H9 (cell line): ENCODE results near the gene PDCD1. TPM values are rescaled to one million over a fixed set of nuclear protein-coding genes. Genes with fewer than 3 reads are reported as not detected.

Source experiments
- DNase-seq: peaks from one replicate; pipeline ENCODE4 v3.0.0-alpha.2; 2017
- H2AFZ ChIP-seq: one replicate; pipeline ENCODE4 v1.6.1; 2013; ENCODE audit warnings: mild to moderate bottlenecking, low read length, control low read depth, moderate library complexity
- H2AK5ac ChIP-seq: 2 replicates; pipeline ENCODE4 v1.6.1; 2013; ENCODE audit warnings: low read length, control low read depth, mixed read lengths; ENCODE audit not compliant: insufficient read length
- H2BK120ac ChIP-seq: one replicate; pipeline ENCODE4 v1.6.1; 2013; ENCODE audit warnings: low read depth, mild to moderate bottlenecking, low read length, control low read depth, inconsistent platforms; ENCODE audit not compliant: poor library complexity, severe bottlenecking
- H2BK12ac ChIP-seq: 2 replicates; pipeline ENCODE4 v1.6.1; 2013; ENCODE audit warnings: low read length, control low read depth, mixed read lengths, low read depth; ENCODE audit not compliant: insufficient read length
- H2BK15ac ChIP-seq: 2 replicates; pipeline ENCODE4 v1.6.1; 2013; ENCODE audit warnings: low read depth, low read length, control low read depth
- H2BK20ac ChIP-seq: one replicate; pipeline ENCODE4 v1.6.1; 2013; ENCODE audit warnings: low read depth, mild to moderate bottlenecking, low read length, control low read depth, inconsistent platforms; ENCODE audit not compliant: poor library complexity, severe bottlenecking
- H2BK5ac ChIP-seq: 2 replicates; pipeline ENCODE4 v1.6.1; 2013; ENCODE audit warnings: low read length, control low read depth, mixed read lengths; ENCODE audit not compliant: insufficient read length
- H3K14ac ChIP-seq: 2 replicates; pipeline ENCODE4 v1.6.1; 2013; ENCODE audit warnings: low read length, control low read depth; ENCODE audit not compliant: insufficient read depth
- H3K18ac ChIP-seq: 2 replicates; pipeline ENCODE4 v1.6.1; 2013; ENCODE audit warnings: low read depth, mild to moderate bottlenecking, mixed read lengths, low read length, control low read depth; ENCODE audit not compliant: insufficient read length
- H3K23ac ChIP-seq: 2 replicates; pipeline ENCODE4 v1.6.1; 2013; ENCODE audit warnings: low read length, control low read depth, mixed read lengths, low read depth; ENCODE audit not compliant: insufficient read length
- H3K23me2 ChIP-seq: 2 replicates; pipeline ENCODE4 v1.6.1; 2013; ENCODE audit warnings: low read depth, mild to moderate bottlenecking, mixed read lengths, low read length, control low read depth; ENCODE audit not compliant: insufficient read length, poor library complexity, severe bottlenecking
- H3K27ac ChIP-seq: 2 replicates; pipeline ENCODE4 v1.5.1; 2013; ENCODE audit warnings: low read length, control low read depth, mixed read lengths, low read depth; ENCODE audit not compliant: insufficient read length
- H3K27me3 ChIP-seq: 2 replicates; pipeline ENCODE4 v1.6.1; 2013; ENCODE audit warnings: low read length, control low read depth, inconsistent platforms; ENCODE audit not compliant: insufficient read depth
- H3K4ac ChIP-seq: 2 replicates; pipeline ENCODE4 v1.6.1; 2013; ENCODE audit warnings: low read depth, mild to moderate bottlenecking, control low read depth, inconsistent platforms, low read length, moderate library complexity
- H3K4me1 ChIP-seq: 2 replicates; pipeline ENCODE4 v1.6.1; 2013; ENCODE audit warnings: low read length, control low read depth, inconsistent platforms; ENCODE audit not compliant: insufficient read depth
- H3K4me2 ChIP-seq: 2 replicates; pipeline ENCODE4 v1.6.1; 2013; ENCODE audit warnings: low read length, control low read depth, mixed read lengths; ENCODE audit not compliant: insufficient read length, insufficient read depth
- H3K56ac ChIP-seq: 2 replicates; pipeline ENCODE4 v1.6.1; 2013; ENCODE audit warnings: low read depth, mild to moderate bottlenecking, mixed read lengths, low read length, control low read depth; ENCODE audit not compliant: insufficient read length
- H3K79me1 ChIP-seq: 2 replicates; pipeline ENCODE4 v1.6.1; 2013; ENCODE audit warnings: low read depth, mild to moderate bottlenecking, moderate library complexity, low read length, control low read depth, inconsistent platforms; ENCODE audit not compliant: insufficient read depth, poor library complexity, severe bottlenecking
- H3K79me2 ChIP-seq: 2 replicates; pipeline ENCODE4 v1.6.1; 2013; ENCODE audit warnings: low read length, control low read depth, inconsistent platforms; ENCODE audit not compliant: insufficient read depth
- H3K9ac ChIP-seq: 2 replicates; pipeline ENCODE4 v1.6.1; 2013; ENCODE audit warnings: low read length, control low read depth, mixed read lengths; ENCODE audit not compliant: insufficient read length; ENCODE audit errors: extremely low read depth
- H3K9me3 ChIP-seq: one replicate; pipeline ENCODE4 v1.6.1; 2013; ENCODE audit warnings: low read depth, low read length, inconsistent platforms; ENCODE audit not compliant: control insufficient read depth
- H3T11ph ChIP-seq: one replicate; pipeline ENCODE4 v1.6.1; 2013; ENCODE audit warnings: mild to moderate bottlenecking, low read length, control low read depth, inconsistent platforms
- H4K20me1 ChIP-seq: one replicate; pipeline ENCODE4 v1.6.1; 2013; ENCODE audit not compliant: control insufficient read depth, insufficient read length, insufficient read depth
- H4K5ac ChIP-seq: 2 replicates; pipeline ENCODE4 v1.6.1; 2013; ENCODE audit warnings: low read depth, mild to moderate bottlenecking, mixed read lengths, low read length, control low read depth; ENCODE audit not compliant: insufficient read length
- H4K8ac ChIP-seq: replicated peaks from 2 replicates; pipeline ENCODE4 v1.6.1; 2013; ENCODE audit warnings: low read length, control low read depth, mixed read lengths, low read depth; ENCODE audit not compliant: insufficient read length
- H4K91ac ChIP-seq: 2 replicates; pipeline ENCODE4 v1.6.1; 2013; ENCODE audit warnings: low read depth, mild to moderate bottlenecking, moderate library complexity, mixed read lengths, low read length, control low read depth; ENCODE audit not compliant: insufficient read length
- H3K27ac Mint-ChIP-seq, 3 experiments: 2 replicates in 2 of 3; 3 replicates in 1 of 3; pipeline ENCODE4 v1.8.0; 2020 to 2021; ENCODE audit warnings: mixed read lengths in 3 of 3, mild to moderate bottlenecking in 1 of 3, moderate library complexity in 1 of 3
- H3K27me3 Mint-ChIP-seq: 2 replicates; pipeline ENCODE4 v1.8.0; 2021; ENCODE audit warnings: low read depth, mild to moderate bottlenecking, moderate library complexity, mixed read lengths
- H3K36me3 Mint-ChIP-seq, 3 experiments: 2 replicates in 2 of 3; 3 replicates in 1 of 3; pipeline ENCODE4 v1.8.0; 2020 to 2021; ENCODE audit warnings: low read depth in 3 of 3, mixed read lengths in 3 of 3; ENCODE audit not compliant: insufficient read depth in 1 of 3
- H3K4me1 Mint-ChIP-seq, 2 experiments: 2 replicates each; pipeline ENCODE4 v1.8.0; 2020; ENCODE audit warnings: mixed read lengths in 2 of 2
- H3K4me3 Mint-ChIP-seq, 2 experiments: 2 replicates in 1 of 2; 3 replicates in 1 of 2; pipeline ENCODE4 v1.8.0; 2020 to 2021; ENCODE audit warnings: mild to moderate bottlenecking in 2 of 2, mixed read lengths in 2 of 2, moderate library complexity in 1 of 2
- H3K9me3 Mint-ChIP-seq, 2 experiments: 2 replicates in 1 of 2; 3 replicates in 1 of 2; pipeline ENCODE4 v1.8.0; 2020; ENCODE audit warnings: mild to moderate bottlenecking in 2 of 2, mixed read lengths in 2 of 2, moderate library complexity in 1 of 2
- CTCF ChIP-seq: fragments of 200-600 bp; sonication (generic); conservative IDR thresholded peaks from 3 replicates; pipeline ENCODE4 v1.8.0; 2021; ENCODE audit warnings: antibody characterized with exemption, mild to moderate bottlenecking
- WGBS: extraction: QIAGEN DNeasy Blood & Tissue Kit; methylation state at CpG from one replicate; pipeline ENCODE4 v1.1.7; 2013; ENCODE audit warnings: missing lambda C conversion rate, low lambda C conversion rate, mixed read lengths; ENCODE audit not compliant: insufficient read length; ENCODE audit errors: extremely low coverage; 5-methylcytosine and 5-hydroxymethylcytosine counted together
- total RNA-seq: library from RNA; stranded (reverse); gene quantifications from 2 replicates; pipeline ENCODE4 v1.2.1, GENCODE V29; 2021

PDCD1 gene
- total RNA-seq, 1 experiment from 2014 or later = 1.6 TPM

GRCh38 chr2:241813644-241814392 is 44.9 kb downstream of the PDCD1 start:
- WGBS = no CpG with 5 or more reads among the region's 20 CpGs
- H3K79me2 ChIP-seq = no peaks in the 10 kb centered on the region
- no peaks in the 10 kb centered on the region for H3K79me1 ChIP-seq
- H3K36me3 Mint-ChIP-seq = no peaks in the 10 kb centered on the region; a peak in 1 of 7 replicates
- H3K4me1 Mint-ChIP-seq = peaks cover 4 to 14% of the 10 kb centered on the region in 2 experiments
- H3K23ac ChIP-seq = no peak overlapping the region
- no peaks in the 10 kb centered on the region for H3K9me3 ChIP-seq
- H3T11ph ChIP-seq = no peak overlapping the region
- no peak for TF ChIP-seq CTCF
- H3K27ac Mint-ChIP-seq = no peak overlapping the region
- no peak overlapping the region for H3K4me2 ChIP-seq
- peaks cover 6% of the 10 kb centered on the region for H3K27me3 Mint-ChIP-seq
- no peak overlapping the region for H2AK5ac ChIP-seq
- no peak overlapping the region for H3K9ac ChIP-seq
- no peak overlapping the region for H4K8ac ChIP-seq
- H3K4ac ChIP-seq = no peak overlapping the region
- H3K27me3 ChIP-seq = no peaks in the 10 kb centered on the region
- no peaks in the 10 kb centered on the region for H3K9me3 Mint-ChIP-seq
- DNase-seq = no peak
- no peaks in the 10 kb centered on the region for H3K23me2 ChIP-seq
- no peak overlapping the region for H3K27ac ChIP-seq
- H3K14ac ChIP-seq = no peak overlapping the region
- no peaks in the 10 kb centered on the region; the same call in 1 of the 2 replicates for H3K4me1 ChIP-seq
- no peak overlapping the region for H4K5ac ChIP-seq
- H3K18ac ChIP-seq = no peak overlapping the region
- H2BK5ac ChIP-seq = no peak overlapping the region
- H2BK120ac ChIP-seq = no peak overlapping the region
- no peaks in the 10 kb centered on the region for H4K20me1 ChIP-seq
- H3K4me3 Mint-ChIP-seq = no peak overlapping the region
- no peak overlapping the region for H2BK15ac ChIP-seq
- no peak overlapping the region for H3K56ac ChIP-seq
- H2AFZ ChIP-seq = no peak overlapping the region
- no peak overlapping the region for H2BK20ac ChIP-seq
- H2BK12ac ChIP-seq = no peak overlapping the region
- no peak overlapping the region for H4K91ac ChIP-seq
